GM18867 (cell line): ENCODE data around the gene EXOC4.

ENCODE experiments used
- ATAC-seq: cut with Tn5 transposase; IDR thresholded peaks from one replicate; pipeline ENCODE4 v1.9.1; 2021; ENCODE audit warnings: mild to moderate bottlenecking, moderate library complexity; ENCODE audit not compliant: unreplicated experiment

Gene EXOC4

DNA sequence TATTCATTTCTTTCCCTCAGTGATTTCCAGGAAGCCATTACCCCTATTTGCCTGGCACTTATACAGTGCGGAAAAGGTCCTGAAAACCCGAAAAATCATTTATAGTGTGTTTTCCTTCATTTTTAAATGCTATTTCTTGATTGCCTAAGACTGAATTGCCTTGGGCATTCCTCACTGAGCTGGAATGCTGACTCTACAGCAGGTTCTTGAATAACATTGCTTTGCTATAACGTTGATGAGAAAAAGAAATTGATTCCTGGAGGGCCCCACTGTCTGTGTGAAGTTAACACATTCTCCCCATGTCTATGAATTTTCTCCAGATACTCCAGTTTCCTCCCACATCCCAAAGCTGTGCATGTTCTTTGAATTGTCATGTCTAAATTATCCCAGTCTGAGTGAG, 308.5 kb downstream of the EXOC4 start:
- no peak for ATAC-seq

DNA sequence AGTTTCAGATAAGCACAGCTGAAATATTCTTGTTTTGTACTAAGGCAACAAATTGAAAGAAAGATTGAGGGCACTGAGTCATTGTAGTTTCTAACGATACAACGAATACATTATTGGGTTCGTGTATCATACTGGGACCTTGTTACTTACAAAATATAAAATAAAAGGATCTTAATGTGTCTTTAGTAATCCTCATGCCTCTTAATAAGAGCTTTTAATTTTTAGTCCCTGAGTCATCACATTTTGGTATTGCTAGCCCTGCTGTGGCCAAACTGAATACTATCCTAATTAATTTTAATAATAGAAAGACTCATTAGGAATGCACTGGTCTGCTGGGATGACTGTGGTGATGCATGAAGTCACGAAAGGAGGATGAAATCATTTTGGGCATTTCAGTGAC, 309.7 kb downstream of the EXOC4 start:
- ATAC-seq, result no peak

DNA sequence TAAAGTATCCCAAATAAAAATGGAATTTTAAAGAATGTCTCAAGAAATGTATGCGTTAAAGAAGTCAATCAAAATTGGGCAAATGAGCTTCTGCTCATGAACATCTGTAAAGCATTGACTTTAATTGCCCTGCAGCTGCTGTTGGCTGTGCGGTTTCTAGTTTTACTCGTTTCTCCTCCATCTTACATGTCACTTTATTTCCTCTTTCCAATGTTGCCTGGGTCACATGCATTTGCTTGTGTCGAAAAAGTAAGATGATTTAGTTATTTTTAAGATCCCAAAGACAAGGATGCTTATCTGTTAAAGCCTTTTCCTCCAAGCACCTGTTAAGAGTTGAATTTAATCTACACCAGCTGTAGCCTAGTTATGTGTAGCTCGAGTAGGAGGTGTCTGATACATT, 310.4 kb downstream of the EXOC4 start:
- ATAC-seq, result no peak

- ATAC-seq, result no peak
Measured at GRCh38 chr7:133564484-133564883, 311.6 kb downstream of the EXOC4 start.

DNA sequence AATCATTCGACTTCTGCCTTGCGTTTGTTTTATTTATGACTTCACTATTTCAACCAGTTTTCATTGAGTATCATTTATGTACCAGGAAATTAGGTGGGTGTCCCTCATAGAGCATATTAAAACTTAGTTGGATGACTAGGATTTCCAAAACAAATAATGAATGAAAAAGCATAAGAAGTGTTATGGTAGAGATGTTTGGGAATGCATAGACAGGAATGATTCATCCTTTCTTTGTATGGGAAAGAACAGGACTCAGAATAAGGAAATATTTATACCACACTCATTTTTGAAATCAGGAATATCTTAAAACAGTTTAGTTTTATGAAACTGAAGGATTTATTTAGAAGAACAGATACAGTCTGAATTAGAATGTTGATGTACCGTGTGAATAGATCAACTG, 315.7 kb downstream of the EXOC4 start:
- ATAC-seq, result no peak

DNA sequence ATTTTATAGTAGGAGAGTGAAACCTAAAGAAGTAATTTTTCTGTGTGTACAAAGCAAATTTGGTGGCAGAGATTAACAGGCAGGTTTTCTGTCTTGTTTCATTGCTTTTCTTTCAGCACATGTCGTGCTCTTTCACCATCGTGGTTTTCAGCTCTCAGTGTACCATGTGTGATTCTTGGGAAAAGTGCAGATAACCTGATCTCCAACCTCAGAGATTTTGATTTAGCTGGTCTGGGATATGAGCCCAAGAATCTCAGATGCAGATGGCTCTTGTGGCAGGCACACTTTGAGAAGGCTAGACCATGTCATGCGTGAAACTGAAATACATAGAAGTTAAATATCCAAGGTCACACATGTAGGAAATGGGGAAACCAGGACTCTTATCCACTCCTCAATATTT, 317.4 kb downstream of the EXOC4 start:
- no peak for ATAC-seq

DNA sequence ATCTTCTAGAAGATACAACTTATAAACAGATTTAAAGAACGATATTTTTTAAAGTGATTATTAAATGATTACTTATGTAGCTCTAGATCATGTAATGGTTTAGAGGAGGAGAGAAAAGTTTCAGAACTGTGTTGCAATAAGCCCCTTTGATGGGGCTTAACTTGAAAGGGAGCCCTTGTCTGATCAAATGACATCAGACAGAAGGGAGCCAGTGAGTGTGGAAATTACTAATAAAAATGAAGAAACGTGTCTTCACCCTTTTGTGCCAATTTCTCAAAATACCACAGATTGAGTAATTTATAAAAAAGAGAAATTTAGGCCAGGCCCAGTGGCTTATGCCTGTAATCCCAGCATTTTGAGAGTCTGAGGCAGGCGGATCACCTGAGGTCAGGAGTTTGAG, 318.2 kb downstream of the EXOC4 start:
- ATAC-seq, result no peak

DNA sequence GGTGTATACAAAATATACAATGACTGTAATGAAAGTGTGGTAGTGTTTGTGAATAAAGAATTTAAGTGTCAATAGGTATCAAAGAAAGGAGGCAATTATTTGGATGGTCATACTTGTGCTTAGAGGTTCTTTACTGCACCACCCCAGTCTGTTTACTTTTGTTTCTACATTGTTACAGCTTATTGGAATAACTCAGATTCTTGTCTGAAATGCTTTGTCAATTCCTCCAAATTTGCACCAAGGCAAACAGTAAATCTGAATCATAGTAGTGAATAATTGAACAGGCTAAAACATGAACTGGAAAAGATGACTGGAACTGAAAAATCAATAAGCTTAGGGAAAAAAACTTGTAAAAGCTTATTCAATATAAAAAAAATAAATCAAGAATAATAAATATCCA, 319.2 kb downstream of the EXOC4 start:
- no peak for ATAC-seq

- no peak for ATAC-seq
Measured at GRCh38 chr7:133572843-133573242, 320.0 kb downstream of the EXOC4 start.

DNA sequence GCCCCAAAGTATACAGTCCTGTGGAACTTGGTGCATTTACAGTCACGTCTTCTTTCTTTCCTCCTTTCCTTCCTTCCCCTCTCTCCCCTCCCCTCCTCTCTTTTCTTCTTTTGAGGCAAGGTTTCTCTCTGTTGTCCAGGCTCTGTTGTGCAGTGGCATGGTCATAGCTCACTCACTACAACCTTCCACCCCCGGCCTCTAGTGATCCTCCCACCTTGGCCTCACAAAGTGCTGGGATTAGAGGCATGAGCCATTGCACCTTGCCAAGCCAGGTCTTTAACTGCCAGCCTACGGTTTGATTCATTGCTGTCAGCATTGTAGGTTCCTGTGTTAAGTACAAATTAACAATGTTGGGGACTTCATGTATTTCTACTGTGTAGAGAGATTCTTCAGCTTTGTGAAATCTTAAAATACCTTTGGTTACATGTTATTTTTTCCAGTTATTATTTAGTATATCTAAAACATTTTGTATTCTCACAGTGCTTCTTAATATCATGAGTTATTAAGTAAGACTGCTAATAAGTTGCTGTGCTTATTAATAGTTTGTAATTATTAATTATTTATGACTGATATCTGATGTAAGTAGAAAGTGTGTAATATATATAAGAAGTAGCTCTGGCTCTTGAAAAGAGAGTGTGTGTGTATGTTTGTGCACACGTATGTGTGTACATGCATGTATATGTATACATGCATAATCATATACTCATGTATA, 320.8 kb downstream of the EXOC4 start:
- ATAC-seq, result no peak

- ATAC-seq, result no peak
Measured at GRCh38 chr7:133575726-133576440, 323.0 kb downstream of the EXOC4 start.

DNA sequence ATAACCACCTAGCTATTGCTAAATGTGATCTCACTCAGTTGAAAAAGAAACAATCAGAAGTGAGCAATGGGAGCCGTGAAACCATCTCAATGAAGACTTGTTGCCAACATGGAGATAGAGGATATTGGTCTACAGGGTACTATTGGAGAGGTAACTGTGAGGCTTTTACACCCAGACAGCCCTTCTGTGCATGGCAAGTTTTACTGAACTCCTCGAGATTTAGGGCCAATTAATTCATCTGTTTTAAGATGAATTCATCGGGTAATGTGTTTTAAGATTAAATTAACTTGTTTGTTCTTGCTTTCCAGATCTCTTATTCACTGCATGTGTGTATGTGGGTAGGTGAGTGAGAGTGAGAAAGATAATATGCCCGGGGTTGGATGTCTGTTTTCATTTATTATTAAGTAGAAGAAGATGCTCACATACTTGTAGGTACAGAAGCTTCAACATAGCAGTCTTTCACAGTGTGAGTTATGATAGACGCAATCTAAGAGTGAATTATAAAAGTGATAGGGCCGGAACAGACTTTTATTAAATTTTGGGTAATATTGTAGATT, 323.8 kb downstream of the EXOC4 start:
- ATAC-seq, result no peak

DNA sequence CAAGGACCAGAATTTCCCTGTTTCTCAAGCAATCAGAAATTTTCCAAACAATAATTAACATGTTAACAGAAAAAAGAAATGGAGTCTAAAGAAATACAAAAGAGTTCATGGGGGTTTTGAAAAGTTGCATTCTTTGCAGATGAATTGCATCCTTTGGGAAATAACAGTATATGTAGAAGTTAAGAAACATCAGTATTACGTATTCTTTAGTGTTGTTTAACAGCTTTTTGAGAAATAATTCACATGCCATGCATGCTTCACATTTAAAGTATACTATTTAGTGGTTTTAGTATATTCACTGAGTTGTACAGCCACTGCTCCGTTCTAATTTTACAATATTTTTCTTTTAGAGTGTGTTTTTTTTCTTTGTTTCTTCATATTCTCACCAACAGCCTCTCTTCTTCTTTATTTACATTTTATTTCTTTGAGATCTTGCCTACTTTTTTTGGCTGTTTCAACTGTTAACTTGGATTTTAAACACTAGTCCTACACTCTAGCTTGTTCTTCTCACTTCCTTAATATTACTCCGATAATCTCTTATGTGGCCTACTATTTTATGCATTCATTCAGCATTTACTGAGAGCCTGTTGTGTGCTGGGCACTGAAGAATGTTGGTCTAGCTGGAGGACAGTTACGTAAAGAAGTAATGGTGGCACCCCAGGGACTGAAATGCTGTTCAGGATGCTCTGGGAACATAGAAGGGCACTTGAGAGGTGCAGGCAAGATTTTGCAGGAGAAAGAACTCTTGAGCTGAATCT, 330.1 kb downstream of the EXOC4 start:
- no peak for ATAC-seq

- ATAC-seq, result no peak
Measured at GRCh38 chr7:133583545-133584171, 330.8 kb downstream of the EXOC4 start.

- ATAC-seq, result no peak
Measured at GRCh38 chr7:133584956-133585668, 332.2 kb downstream of the EXOC4 start.

DNA sequence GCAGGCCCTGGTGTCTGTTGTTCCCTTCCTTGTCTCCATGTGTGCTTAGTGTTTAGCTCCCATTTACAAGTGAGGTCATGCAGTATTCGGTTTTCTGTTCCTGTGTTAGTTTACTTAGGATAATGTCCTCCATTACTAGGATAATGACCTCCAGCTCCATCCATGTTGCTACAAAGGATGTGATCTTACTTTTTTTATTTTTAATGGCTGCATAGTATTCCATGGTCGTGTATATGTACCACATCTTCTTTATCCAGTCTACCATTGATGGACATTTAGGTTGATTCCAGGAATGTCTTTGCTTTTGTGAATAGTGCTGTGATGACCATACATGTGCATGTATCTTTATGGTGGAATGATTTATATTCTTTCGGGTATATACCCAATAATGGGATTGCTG, 333.4 kb downstream of the EXOC4 start:
- no peak for ATAC-seq

GRCh38 chr7:133587903-133588302, 335.0 kb downstream of the EXOC4 start:
- ATAC-seq, result no peak

DNA sequence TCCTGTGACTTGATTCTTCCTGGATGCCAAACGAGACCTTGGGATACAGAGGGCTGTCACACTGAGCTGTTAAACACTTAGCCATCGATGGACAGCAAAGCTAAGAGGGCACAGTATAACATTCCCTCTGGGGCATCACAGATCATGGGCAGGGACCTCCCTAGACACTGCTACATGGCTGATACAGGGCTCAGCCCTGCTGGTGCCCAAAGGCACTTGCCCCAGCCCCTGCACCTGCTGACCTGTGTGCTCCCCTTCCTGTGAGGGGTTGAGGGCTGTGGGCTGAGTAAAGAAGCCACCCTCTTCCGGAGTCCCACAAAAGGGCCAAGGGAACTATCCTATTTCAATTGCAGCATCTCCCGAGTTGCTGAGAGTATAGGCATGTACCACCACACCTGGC, 337.9 kb downstream of the EXOC4 start:
- ATAC-seq, result no peak

- no peak for ATAC-seq
Measured at GRCh38 chr7:133591704-133592340, 338.9 kb downstream of the EXOC4 start.

DNA sequence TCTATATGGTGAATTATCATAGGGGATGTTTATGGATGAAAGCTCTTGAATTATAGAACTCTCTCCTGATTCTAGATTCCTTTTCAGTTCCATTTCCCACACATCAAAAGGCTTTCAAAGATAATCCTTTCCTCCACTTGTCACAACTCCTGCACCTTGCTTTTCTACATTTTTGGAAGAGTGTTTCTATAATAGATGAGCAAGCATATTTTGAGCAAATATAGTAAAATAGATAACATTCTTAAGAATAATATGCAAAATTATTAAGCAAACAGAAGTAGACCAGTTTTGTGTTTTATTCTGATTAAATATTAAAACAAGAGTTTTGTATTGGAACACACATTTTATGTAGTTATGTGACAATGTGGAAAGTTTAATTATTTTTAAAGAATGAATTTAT, 340.7 kb downstream of the EXOC4 start:
- no peak for ATAC-seq
